GM19023 (cell line): ENCODE measurements around the gene GGA2.
"Not testable (repeated sequence)": the region's sequence is repeated elsewhere in the genome, so short reads cannot be mapped to it uniquely, and the experiment has no call there.

ENCODE experiments used
- ATAC-seq: cut with Tn5 transposase; IDR thresholded peaks from one replicate; pipeline ENCODE4 v1.9.1; 2021; ENCODE audit warnings: mild to moderate bottlenecking, moderate library complexity; ENCODE audit not compliant: unreplicated experiment

The GGA2 gene

GRCh38 chr16:23523876-23524385 is 13.6 kb upstream of the GGA2 start:
- no peak for ATAC-seq

DNA sequence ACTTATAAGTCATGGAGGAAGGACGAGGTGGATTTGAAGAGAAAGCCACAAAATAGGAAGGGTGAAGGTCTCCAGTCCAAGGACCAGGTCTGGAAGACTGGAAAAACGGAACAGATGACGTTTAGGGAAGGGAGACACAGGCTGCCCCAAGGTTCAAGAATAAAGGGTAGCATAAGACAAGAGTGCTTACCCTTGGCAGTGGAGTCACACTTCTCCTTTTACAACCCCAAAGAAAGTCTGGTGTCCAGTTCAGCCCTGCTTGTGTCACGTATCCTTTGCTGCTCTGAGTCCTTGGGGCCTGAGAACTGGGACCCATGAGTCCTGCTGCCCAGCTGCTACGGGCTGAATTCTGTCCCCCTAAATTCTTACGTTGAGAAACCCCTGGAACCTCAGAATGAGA is 13.0 kb upstream of the GGA2 start:
- no peak for ATAC-seq

DNA sequence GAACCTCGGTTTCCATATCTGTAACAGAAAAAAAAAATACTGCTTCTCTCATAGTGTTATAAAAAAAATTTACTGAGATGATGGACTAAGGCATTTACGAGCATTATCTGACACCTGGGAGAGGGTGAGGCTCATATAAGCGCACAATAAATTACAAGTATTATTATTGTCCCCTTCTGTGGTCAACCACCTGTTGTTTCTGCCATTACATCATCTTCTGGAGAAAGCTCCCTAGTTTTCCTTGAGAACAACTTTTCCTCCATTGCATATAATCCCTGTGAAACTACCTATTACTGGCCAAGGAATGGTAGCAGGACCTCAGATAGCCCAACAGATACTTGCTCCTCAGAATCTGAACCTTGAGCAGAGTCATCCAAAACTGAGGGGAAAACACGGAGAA is 11.7 kb upstream of the GGA2 start:
- ATAC-seq, result no peak

GRCh38 chr16:23521037-23521743 is 10.9 kb upstream of the GGA2 start:
- no peak for ATAC-seq

DNA sequence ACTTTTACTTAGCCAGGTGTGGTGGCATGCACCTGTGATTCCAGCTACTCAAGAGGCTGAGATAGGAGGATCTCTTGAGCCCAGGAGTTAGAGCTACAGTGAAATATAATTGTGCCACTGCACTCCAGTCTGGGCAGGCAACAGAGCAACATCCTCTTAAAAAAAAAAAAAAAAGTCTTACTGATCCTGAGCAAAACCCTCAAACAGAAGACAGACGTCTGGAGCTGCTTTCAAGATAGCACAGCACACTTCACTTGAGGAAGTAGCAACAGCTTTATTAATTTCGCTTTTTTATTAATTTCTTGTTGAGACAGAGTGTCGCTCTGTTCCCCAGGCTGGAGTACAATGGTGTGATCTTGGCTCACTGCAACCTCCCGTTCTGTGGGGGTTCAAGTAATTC is 10.2 kb upstream of the GGA2 start:
- no peak for ATAC-seq

DNA sequence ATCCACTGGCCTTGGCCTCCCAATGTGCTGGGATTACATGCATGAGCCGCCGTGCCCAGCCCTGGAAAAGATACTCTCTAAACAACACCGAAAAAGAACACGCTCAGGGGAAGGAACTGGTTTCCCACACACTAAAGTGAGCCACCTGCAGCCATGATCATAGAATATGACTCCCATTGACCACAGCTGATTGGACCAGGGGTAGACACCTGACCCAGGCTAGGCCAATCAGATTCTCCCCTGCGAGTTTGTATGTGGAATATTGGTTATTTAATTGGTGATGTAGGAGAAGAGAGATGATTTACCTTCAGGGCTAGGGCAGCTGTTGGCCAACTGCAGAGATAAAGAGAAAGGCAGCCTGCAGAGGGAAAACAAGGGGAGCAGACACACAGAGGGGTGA is 9.0 kb upstream of the GGA2 start:
- ATAC-seq, result no peak

DNA sequence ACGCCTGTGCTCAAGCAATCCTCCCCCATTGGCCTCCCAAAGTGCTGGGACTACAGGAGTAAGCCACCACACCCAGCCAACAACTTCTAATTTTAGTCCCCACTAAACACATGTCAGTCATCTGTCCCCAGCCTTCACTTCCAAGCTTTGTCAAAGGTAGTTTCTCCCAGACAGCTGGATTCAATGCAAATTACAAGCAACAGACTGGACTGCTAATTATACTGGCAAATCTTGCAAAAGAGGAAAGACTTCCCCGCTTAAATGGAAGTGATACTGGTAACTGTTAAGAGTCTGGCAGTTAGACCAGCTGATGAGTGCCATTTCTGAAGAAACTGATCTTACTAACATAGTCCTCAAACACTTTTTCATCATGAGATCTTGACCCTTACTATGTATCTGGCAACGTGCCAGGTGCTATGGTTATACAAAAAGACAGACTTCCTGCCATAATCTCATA is 8.2 kb upstream of the GGA2 start:
- no peak for ATAC-seq

DNA sequence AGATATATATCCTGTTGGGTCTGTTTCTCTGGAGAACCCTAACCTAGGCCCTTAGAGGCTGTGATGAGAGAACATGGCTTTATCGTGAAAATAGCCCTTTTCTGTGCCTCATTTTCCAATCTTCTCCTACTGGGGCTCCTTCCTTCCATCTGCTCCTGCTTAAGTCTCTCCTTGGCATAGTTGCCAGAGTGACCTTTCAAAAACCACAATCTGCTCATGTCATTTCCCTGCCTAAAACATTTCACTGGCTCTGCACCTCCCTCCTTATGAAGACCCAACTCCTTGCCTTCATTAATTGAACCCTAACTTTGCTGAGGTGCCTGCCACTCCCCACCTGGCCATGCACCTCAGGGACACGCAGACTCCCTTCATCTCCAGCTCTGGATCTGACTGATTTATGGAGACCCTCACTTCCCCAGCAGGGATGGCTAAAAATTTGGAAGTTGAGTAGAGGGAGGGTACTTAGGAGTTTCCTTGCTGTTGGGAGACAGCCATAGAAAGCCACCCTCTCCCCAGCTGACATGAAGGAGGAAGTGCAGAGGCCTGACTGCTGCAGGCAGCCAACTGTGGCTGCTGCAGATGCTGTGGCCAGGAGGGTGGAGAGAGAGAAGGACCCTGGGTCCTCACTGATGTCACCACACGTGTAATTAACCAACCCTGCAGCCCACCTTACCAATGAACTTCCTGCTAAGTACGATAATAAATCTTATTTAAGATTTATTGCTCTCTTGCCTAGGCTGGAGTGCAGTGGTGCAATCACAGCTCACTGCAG is 6.3 kb upstream of the GGA2 start:
- no peak for ATAC-seq

DNA sequence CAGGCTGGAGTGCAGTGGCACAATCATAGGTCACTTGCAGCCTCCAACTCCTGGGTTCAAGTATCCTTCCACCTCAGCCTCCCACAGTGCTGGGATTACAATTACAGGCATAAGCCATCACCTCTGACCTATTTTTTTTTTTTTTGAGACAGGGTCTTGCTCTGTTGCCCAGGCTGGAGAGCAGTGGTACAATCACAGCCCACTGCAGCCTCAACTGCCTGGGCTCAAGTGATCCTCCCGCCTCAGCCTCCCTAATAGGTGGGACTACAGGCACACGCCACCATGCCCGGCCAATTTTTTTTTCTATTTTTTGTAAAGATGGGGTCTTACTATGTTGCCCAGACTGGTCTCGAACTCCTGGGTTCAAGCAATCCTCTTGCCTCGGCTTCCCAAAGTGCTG is 5.6 kb upstream of the GGA2 start:
- no peak for ATAC-seq

GRCh38 chr16:23514381-23515152 is 4.3 kb upstream of the GGA2 start:
- no peak for ATAC-seq

DNA sequence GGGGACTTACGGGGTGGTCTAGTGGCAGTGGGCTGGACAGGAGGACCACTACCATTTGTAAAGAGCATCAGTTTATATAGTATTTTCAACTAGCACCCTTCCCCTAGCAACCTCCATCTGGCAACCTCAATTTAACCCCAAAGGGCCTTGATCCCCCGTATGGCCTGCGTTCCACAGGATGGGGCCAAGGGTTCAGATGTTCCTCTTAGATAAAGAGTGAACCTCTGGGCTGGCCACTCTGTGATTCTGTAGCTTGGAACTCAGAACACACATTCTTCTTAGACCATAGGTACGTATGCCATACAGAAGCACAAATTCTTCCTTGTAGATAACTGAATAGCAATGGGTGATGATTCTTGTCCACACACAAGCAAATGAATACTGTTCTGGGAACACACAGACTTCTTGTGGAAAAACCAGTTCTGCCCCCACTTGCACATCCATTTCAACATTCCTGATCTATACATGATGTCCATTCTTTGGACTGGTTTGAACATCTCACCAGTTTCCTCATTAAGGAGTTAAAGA is 1.9 kb upstream of the GGA2 start:
- no peak for ATAC-seq

- ATAC-seq, result no peak
Measured at GRCh38 chr16:23511731-23512130, 1.4 kb upstream of the GGA2 start.

GRCh38 chr16:23510915-23511270 is 599 bp upstream of the GGA2 start:
- ATAC-seq, result not testable (repeated sequence)

- ATAC-seq, result no peak
Measured at GRCh38 chr16:23509782-23510163, 521 bp downstream of the GGA2 start.

- no peak for ATAC-seq
Measured at GRCh38 chr16:23509441-23509754, 896 bp downstream of the GGA2 start.

DNA sequence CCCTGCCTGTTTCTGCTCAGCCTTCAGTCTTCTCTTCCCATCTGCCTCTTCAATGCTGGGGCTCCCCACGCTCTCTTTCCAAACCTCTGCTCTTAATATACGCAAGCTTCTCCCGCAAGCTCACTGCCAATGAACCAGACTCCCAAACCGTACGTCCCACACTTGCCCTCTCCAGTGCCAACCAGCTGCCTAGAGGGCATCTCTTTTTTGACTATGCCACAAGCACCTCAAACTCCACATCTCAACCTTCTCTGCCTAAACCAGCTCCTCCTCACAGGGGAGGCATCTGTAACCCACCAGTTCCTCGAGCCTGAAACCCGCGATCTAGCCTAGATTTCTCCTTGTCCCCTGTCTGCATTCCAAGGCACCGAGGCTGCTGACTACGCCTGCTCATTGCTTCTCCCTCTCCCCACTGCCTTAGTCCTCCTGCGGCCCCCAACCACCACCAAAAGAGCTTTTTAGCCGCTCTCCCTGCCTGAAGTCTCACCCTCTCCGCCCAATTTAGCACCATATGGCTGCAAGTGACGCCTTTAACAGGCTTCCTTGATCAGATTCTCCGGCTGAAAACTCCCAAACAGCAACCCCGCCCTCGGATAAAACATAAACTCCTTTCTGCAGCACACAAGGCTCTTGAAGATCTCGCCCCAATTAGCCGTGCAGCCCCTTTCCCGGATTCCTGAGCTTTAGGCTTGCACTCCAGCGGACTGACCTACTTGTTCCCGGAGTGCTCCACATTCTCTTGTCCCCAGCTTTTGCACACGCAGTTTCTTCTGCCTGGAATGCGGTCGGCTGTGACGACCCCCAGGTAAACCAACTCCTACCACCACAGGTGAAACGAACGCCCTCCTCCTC is 1.5 kb downstream of the GGA2 start:
- no peak for ATAC-seq

DNA sequence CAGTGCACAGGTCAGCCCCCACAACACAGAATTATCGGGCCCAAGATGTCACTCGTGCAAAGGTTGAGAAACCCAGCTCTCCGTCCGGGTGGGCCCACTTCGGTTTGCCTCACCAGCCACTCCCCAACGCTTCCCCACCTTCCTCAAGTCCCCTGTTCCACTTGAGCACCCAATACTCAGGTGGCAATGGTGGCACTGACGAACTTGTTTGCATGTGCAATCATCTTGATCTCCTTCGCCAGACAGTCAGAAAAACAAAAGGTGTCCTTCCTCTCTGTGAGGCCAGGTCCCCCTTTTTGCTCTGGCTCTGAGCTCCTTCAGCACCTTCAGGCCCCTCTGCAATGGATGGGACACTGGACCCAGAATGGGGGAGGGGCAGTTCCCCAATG is 3.7 kb downstream of the GGA2 start:
- no peak for ATAC-seq

DNA sequence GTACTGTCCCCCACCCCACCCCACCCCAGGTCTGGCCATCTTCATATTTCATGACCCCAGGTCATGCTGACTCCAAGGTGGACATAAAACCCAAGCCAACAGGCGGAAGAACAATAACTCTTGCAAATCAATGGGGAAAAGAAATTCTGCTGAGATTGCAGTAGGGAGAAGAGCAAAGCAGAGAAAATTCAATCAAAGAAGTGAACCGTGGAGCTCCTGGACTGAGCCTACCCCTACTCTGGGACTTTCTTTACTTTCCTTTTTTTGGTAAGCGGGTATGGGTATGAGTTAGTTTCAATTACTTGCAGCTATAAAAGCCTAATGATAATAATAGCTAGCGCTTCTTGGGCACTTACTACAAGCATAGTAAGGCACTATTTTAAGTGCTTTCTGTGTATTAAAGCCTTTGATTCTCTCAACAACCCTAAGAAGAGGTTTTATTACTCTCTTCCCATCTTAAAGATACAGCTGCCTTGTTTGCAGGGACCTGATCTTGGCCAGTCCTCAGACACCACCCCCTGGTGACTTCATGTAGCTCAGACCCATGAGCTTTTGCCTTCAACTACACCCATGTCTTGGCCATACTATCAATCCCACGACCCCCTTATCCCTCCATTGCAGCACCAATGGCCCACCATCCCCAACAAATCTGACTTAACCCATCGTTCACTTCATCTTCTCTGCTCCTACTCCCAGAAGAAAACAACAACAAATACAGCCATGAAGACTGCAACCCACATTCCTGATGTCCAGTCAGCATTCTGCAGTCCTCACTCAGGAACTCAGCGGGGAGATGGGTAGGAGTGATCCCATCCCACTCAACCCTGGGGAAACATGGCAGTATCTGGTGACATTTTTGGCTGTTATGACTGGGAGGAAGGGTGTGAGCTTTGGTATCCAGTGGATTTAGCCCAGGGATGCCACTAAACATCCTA is 4.4 kb downstream of the GGA2 start:
- ATAC-seq, result no peak

- ATAC-seq, result peak; percentile 11
Measured at GRCh38 chr16:23505180-23505665, 5.1 kb downstream of the GGA2 start.
